Measurements from ENCODE around the gene CDHR3.
A peak's percentile ranks its signal among the peaks of the same experiment; 100 is the strongest.
"Not testable (repeated sequence)": the region's sequence is repeated elsewhere in the genome, so short reads cannot be mapped to it uniquely, and the experiment has no call there.

CDHR3 gene

GRCh38 chr7:106001196-106001595, 38.1 kb downstream of the CDHR3 start:
- DNase-seq (ENCODE audit: low spot score): no peak

- no peak for DNase-seq (ENCODE audit: low spot score)
Observed at GRCh38 chr7:106001886-106002285, 38.8 kb downstream of the CDHR3 start.

GRCh38 chr7:106003525-106004064, 40.5 kb downstream of the CDHR3 start:
- DNase-seq (ENCODE audit: low spot score): no peak

- DNase-seq (ENCODE audit: low spot score): no peak
Observed at GRCh38 chr7:106006906-106007305, 43.8 kb downstream of the CDHR3 start.

- DNase-seq (ENCODE audit: low spot score): not testable (repeated sequence)
Observed at GRCh38 chr7:106007796-106008195, 44.7 kb downstream of the CDHR3 start.

- peak; percentile 76 for DNase-seq (ENCODE audit: low spot score)
Observed at GRCh38 chr7:106009503-106010226, 46.6 kb downstream of the CDHR3 start.

GRCh38 chr7:106010331-106010730, 47.3 kb downstream of the CDHR3 start:
- DNase-seq (ENCODE audit: low spot score): no peak

GRCh38 chr7:106010866-106011265, 47.8 kb downstream of the CDHR3 start:
- no peak for DNase-seq (ENCODE audit: low spot score)

- DNase-seq (ENCODE audit: low spot score): no peak
Observed at GRCh38 chr7:106012184-106012583, 49.1 kb downstream of the CDHR3 start.

- DNase-seq (ENCODE audit: low spot score): no peak
Observed at GRCh38 chr7:106012935-106013439, 49.9 kb downstream of the CDHR3 start.

- DNase-seq (ENCODE audit: low spot score): no peak
Observed at GRCh38 chr7:106015381-106016218, 52.5 kb downstream of the CDHR3 start.

GRCh38 chr7:106016331-106016730, 53.3 kb downstream of the CDHR3 start:
- no peak for DNase-seq (ENCODE audit: low spot score)

- DNase-seq (ENCODE audit: low spot score): no peak
Observed at GRCh38 chr7:106017657-106018056, 54.6 kb downstream of the CDHR3 start.

- no peak for DNase-seq (ENCODE audit: low spot score)
Observed at GRCh38 chr7:106018566-106019469, 55.8 kb downstream of the CDHR3 start.

- DNase-seq (ENCODE audit: low spot score): no peak
Observed at GRCh38 chr7:106019470-106019820, 56.4 kb downstream of the CDHR3 start.

- no peak for DNase-seq (ENCODE audit: low spot score)
Observed at GRCh38 chr7:106021151-106022067, 58.3 kb downstream of the CDHR3 start.

GRCh38 chr7:106022193-106022821, 59.2 kb downstream of the CDHR3 start:
- DNase-seq (ENCODE audit: low spot score): no peak

GRCh38 chr7:106023369-106024322, 60.6 kb downstream of the CDHR3 start:
- DNase-seq (ENCODE audit: low spot score): no peak

GRCh38 chr7:106026101-106026500, 63.0 kb downstream of the CDHR3 start:
- DNase-seq (ENCODE audit: low spot score): no peak
